ENCODE data around the gene LRRC10B. TPM values are rescaled to one million over a fixed set of nuclear protein-coding genes. Genes with fewer than 3 reads are reported as not detected.

Gene LRRC10B
- total and polyA plus RNA-seq, 8 donors, result 0.43 to 1.3 (median 0.75) TPM; not detected in 2

DNA sequence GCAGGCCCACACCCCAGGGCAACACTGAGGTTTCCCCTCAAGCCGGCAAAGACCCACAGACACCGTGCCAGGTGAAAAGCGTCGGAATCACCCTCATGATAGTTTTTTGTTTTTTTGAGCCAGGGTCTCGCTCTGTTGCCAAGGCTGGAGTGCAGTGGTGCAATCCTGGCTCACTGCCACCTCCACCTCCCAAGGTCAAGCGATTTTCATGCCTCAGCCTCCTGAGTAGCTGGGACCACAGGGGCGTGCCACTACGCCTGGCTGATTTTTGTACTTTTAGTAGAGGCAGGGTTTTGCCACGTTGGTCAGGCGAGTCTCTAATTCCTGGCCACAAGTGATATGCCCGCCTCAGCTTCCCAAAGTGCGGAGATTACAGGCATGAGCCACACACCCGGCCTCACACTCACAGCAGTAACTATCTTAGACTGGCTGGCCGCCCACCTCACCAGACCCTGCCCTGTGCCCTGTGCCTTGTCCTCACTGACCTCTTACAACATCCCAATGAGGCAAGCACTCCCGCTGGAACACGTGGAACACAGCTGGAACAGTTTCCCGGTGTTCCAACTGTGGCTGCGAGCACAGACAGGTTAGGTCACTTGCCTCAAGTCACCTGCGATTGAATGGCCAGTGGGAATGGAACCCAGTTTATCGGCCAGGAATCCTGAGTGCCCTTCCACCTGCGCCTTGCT, 21.1 kb downstream of the LRRC10B start:
- H3K4me1 ChIP-seq, result peaks cover 0 to 13% (median 3%) of the 10 kb centered on the region in 4 donors
- H3K4me3 ChIP-seq, result no peak overlapping the region
- TF ChIP-seq, protein P1, sequence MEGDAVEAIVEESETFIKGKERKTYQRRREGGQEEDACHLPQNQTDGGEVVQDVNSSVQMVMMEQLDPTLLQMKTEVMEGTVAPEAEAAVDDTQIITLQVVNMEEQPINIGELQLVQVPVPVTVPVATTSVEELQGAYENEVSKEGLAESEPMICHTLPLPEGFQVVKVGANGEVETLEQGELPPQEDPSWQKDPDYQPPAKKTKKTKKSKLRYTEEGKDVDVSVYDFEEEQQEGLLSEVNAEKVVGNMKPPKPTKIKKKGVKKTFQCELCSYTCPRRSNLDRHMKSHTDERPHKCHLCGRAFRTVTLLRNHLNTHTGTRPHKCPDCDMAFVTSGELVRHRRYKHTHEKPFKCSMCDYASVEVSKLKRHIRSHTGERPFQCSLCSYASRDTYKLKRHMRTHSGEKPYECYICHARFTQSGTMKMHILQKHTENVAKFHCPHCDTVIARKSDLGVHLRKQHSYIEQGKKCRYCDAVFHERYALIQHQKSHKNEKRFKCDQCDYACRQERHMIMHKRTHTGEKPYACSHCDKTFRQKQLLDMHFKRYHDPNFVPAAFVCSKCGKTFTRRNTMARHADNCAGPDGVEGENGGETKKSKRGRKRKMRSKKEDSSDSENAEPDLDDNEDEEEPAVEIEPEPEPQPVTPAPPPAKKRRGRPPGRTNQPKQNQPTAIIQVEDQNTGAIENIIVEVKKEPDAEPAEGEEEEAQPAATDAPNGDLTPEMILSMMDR (IDR thresholded peaks at IDR 0.05), result no peak
- no peak for TF ChIP-seq POLR2A (IDR thresholded peaks at IDR 0.05)
- TF ChIP-seq POLR2AphosphoS5 (IDR thresholded peaks at IDR 0.05), result no peak
- no peak for TF ChIP-seq EP300 (IDR thresholded peaks at IDR 0.05)
- H3K9me3 ChIP-seq, result no peaks in the 10 kb centered on the region
- H3K27ac ChIP-seq, result no peak overlapping the region
- no peaks in the 10 kb centered on the region for H3K36me3 ChIP-seq
- H3K27me3 ChIP-seq, result peaks cover 0 to 75% (median 0%) of the 10 kb centered on the region in 3 donors
- no peak for DNase-seq
- intact Hi-C loops (cut with DNase I; ENCODE audit: low total_unique reads), result no loop called here
- 73 to 82% (median 80%) methylated on average over 21 of the region's 21 CpGs for WGBS, 5 donors

DNA sequence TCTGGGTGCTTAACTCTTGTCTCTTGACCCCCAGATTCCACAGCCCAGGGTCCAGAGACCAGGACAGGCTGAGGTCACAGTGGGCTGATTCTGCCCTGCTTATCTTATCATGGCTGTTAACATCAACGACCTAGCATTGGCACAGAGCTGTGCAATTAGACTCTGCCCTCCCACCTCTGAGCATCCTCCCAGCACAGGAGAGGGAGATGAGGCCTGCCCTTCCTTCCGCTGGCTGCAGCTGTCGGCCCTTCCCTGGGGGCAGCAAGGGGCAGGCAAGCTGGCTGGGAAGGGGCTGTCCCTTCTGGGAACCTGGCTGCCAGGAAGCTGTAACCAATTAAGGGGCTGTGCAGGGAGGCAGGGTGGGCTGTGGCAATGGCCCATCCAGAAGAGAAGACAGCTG, 22.5 kb downstream of the LRRC10B start:
- intact Hi-C loops (cut with DNase I; ENCODE audit: low total_unique reads), result no loop called here
- Histone ChIP-seq H3K4me3 (no peak overlapping the region), H3K36me3 (no peaks in the 10 kb centered on the region), H3K9me3 (no peaks in the 10 kb centered on the region), H3K27ac (no peak overlapping the region), H3K27me3 (peaks cover 0 to 81% (median 0%) of the 10 kb centered on the region in 3 donors), H3K4me1 (peaks cover 0 to 13% (median 5%) of the 10 kb centered on the region in 4 donors)
- WGBS, 5 donors, result 42 to 66% (median 53%) methylated on average over 1 to 3 of the region's 3 CpGs
- TF ChIP-seq, protein P1 (IDR thresholded peaks at IDR 0.05), result no peak
- no peak for TF ChIP-seq POLR2AphosphoS5 (IDR thresholded peaks at IDR 0.05)
- TF ChIP-seq POLR2A (IDR thresholded peaks at IDR 0.05), result no peak
- no peak for TF ChIP-seq EP300 (IDR thresholded peaks at IDR 0.05)
- no peak for DNase-seq

DNA sequence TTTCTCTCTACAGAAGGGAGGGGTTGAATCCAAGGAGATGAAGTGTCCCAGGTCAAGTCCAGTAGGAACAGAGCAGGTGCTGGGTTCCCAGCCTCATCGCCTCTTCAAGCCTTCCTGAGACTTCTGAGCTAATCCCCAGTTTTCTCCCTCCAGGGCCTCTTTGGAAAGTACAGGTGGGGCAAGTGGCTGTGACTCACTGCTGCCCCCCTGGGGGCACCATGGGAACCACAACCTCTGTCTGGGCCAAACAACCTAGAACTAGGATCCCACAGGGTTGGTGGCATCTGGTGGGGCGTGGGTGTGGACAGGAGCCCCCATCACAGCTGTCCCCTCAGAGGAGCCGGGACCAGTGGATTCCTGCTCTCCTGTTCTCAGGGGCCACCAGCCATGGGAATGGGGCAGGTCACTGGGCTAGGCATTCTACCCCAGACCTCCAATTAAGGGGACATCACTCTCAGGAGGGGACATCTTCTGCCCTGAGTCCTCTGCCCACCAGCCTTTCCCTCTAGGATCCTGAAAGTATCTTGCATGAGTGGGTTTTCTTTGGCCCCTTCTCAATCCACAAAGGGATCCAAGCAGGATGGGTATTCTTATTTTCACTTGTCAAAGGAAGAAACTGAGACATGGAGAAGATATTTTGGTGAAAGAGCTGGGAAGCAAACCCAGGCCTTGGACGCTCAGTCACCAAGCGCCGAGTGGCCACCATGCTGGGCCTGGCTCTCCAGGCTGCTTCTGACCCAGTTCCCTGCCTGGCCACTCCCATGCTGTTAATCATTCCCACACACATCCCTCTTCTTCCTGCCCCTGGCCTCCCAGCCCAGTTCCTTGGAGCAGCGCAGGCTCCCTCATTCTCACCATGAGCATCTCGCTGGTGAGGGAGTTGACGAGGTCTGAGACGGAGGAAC, 23.8 kb downstream of the LRRC10B start:
- peaks cover 0 to 13% (median 5%) of the 10 kb centered on the region in 4 donors for H3K4me1 ChIP-seq
- peak overlapping the region in 1 of 5 donors; percentile 30 for H3K27ac ChIP-seq
- H3K36me3 ChIP-seq, result no peaks in the 10 kb centered on the region
- DNase-seq, result peak; percentile 40 to 82
- TF ChIP-seq, protein P1 (IDR thresholded peaks at IDR 0.05), result peak in 5 of 7 experiments; percentile 30 to 66 (median 63)
- TF ChIP-seq EP300 (IDR thresholded peaks at IDR 0.05), result no peak
- TF ChIP-seq POLR2A (IDR thresholded peaks at IDR 0.05), result no peak
- no peak for TF ChIP-seq POLR2AphosphoS5 (IDR thresholded peaks at IDR 0.05)
- intact Hi-C loops (cut with DNase I; ENCODE audit: low total_unique reads), result no loop called here
- no peak overlapping the region for H3K4me3 ChIP-seq
- WGBS, 5 donors, result 49 to 76% (median 67%) methylated on average over 9 to 10 of the region's 10 CpGs
- peaks cover 0 to 74% (median 0%) of the 10 kb centered on the region in 3 donors for H3K27me3 ChIP-seq
- H3K9me3 ChIP-seq, result no peaks in the 10 kb centered on the region

DNA sequence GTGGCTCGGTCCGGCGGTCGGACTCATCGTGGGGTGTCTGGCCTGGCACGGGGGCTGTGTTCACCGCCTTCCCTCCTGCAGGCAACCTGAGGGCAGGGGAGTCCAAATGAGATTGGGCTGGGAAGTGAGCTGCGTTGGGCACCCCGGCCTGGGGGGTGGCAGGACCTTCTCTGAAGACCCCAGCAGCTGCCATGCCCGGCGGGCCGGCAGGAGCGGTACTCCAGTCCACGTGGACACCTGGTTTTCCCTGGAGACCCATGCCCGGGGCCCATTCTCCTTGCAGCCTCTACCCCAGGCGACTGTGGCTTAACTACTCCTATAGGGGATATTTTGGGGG, 24.5 kb downstream of the LRRC10B start:
- TF ChIP-seq POLR2AphosphoS5 (IDR thresholded peaks at IDR 0.05), result no peak
- no peak for TF ChIP-seq POLR2A (IDR thresholded peaks at IDR 0.05)
- TF ChIP-seq, protein P1 (IDR thresholded peaks at IDR 0.05), result no peak
- TF ChIP-seq EP300 (IDR thresholded peaks at IDR 0.05), result no peak
- 88 to 95% (median 92%) methylated on average over 10 to 16 of the region's 16 CpGs for WGBS, 5 donors
- Histone ChIP-seq H3K27ac (peak overlapping the region in 1 of 5 donors; percentile 30), H3K4me1 (peaks cover 0 to 16% (median 8%) of the 10 kb centered on the region in 4 donors), H3K36me3 (no peaks in the 10 kb centered on the region), H3K9me3 (no peaks in the 10 kb centered on the region), H3K27me3 (peaks cover 0 to 68% (median 0%) of the 10 kb centered on the region in 3 donors), H3K4me3 (no peak overlapping the region)
- DNase-seq, result no peak
- intact Hi-C loops (cut with DNase I; ENCODE audit: low total_unique reads), result no loop called here

Measured in stomach (tissue), 9 donors.